ENCODE results near the gene MMAA.

The MMAA gene

GRCh38 chr4:145709336-145709735 lies 90.2 kb downstream of the MMAA start:
- DNase-seq (ENCODE audit: low spot score) = no peak
- no peak for FAIRE-seq

All from RCC 7860 (cell line).